Measurements from ENCODE around the gene TNNI3K. TPM values are rescaled to one million over a fixed set of nuclear protein-coding genes. Genes with fewer than 3 reads are reported as not detected.
A peak's percentile ranks its signal among the peaks of the same experiment; 100 is the strongest.

TNNI3K gene
- total and polyA plus RNA-seq, 4 donors: 0.41 to 1.4 TPM; not detected in 2

- DNase-seq (no peak), ATAC-seq (ENCODE audit: insufficient read depth, low FRiP score) (no peak)
- Histone ChIP-seq H3K9me3 (ENCODE audit: control insufficient read depth in 4 of 4, insufficient read depth in 3 of 4, low read length in 3 of 4) (no peaks in the 10 kb centered on the region), H3K9ac (ENCODE audit: insufficient read depth in 1 of 2, low read length in 2 of 2) (no peak within 1 kb of the TSS), H3K4me1 (ENCODE audit: control insufficient read depth in 5 of 5, insufficient read depth in 5 of 5, low read length in 5 of 5) (peaks cover 0 to 3% (median 0%) of the 10 kb centered on the region in 5 donors), H3K4me3 (no peak within 1 kb of the TSS), H3K27ac (ENCODE audit: low read depth in 1 of 2, low read length in 1 of 2) (peak within 1 kb of the TSS in 1 of 2 donors; percentile 60), H3K36me3 (ENCODE audit: control insufficient read depth in 4 of 4, insufficient read depth in 4 of 4, low read length in 4 of 4) (no peaks in the 10 kb centered on the region), H3K27me3 (ENCODE audit: control insufficient read depth in 3 of 3, insufficient read depth in 3 of 3, low read length in 2 of 3) (no peaks in the 10 kb centered on the region)
- WGBS, 2 donors: 56 to 74% methylated on average over 2 of the region's 2 CpGs
- TF ChIP-seq CTCF (IDR thresholded peaks at IDR 0.05; ENCODE audit: control extremely low read depth, extremely low read depth): no peak
Measured at GRCh38 chr1:74512170-74512915, 277.2 kb downstream of the TNNI3K start, which contains the start of gene LRRC53. Gene LRRC53 (minus strand): TSS chr1:74512611. CDS start chr1:74483349, 29,262 bp downstream.

- DNase-seq: no peak
- TF ChIP-seq CTCF (IDR thresholded peaks at IDR 0.05; ENCODE audit: control extremely low read depth, extremely low read depth): no peak
- no peaks in the 10 kb centered on the region for H3K36me3 ChIP-seq (ENCODE audit: control insufficient read depth in 4 of 4, insufficient read depth in 4 of 4, low read length in 4 of 4)
- peaks cover 0 to 3% (median 0%) of the 10 kb centered on the region in 5 donors for H3K4me1 ChIP-seq (ENCODE audit: control insufficient read depth in 5 of 5, insufficient read depth in 5 of 5, low read length in 5 of 5)
- WGBS, 2 donors: 64 to 78% methylated on average over 8 of the region's 8 CpGs
- H3K9me3 ChIP-seq (ENCODE audit: control insufficient read depth in 4 of 4, insufficient read depth in 3 of 4, low read length in 3 of 4): no peaks in the 10 kb centered on the region
- no peak overlapping the region for H3K9ac ChIP-seq (ENCODE audit: insufficient read depth in 1 of 2, low read length in 2 of 2)
- H3K27ac ChIP-seq (ENCODE audit: low read depth in 1 of 2, low read length in 1 of 2): no peak overlapping the region
- no peaks in the 10 kb centered on the region for H3K27me3 ChIP-seq (ENCODE audit: control insufficient read depth in 3 of 3, insufficient read depth in 3 of 3, low read length in 2 of 3)
- ATAC-seq (ENCODE audit: insufficient read depth, low FRiP score): no peak
- no peak overlapping the region for H3K4me3 ChIP-seq
Measured at GRCh38 chr1:74513411-74514300, 278.5 kb downstream of the TNNI3K start.

- TF ChIP-seq CTCF (IDR thresholded peaks at IDR 0.05; ENCODE audit: control extremely low read depth, extremely low read depth): no peak
- Histone ChIP-seq H3K36me3 (ENCODE audit: control insufficient read depth in 4 of 4, insufficient read depth in 4 of 4, low read length in 4 of 4) (no peaks in the 10 kb centered on the region), H3K4me3 (no peak overlapping the region), H3K27me3 (ENCODE audit: control insufficient read depth in 3 of 3, insufficient read depth in 3 of 3, low read length in 2 of 3) (no peaks in the 10 kb centered on the region), H3K9me3 (ENCODE audit: control insufficient read depth in 4 of 4, insufficient read depth in 3 of 4, low read length in 3 of 4) (no peaks in the 10 kb centered on the region), H3K9ac (ENCODE audit: insufficient read depth in 1 of 2, low read length in 2 of 2) (no peak overlapping the region), H3K27ac (ENCODE audit: low read depth in 1 of 2, low read length in 1 of 2) (no peak overlapping the region), H3K4me1 (ENCODE audit: control insufficient read depth in 5 of 5, insufficient read depth in 5 of 5, low read length in 5 of 5) (no peaks in the 10 kb centered on the region)
- no peak for DNase-seq
- WGBS, 2 donors: 81 to 85% methylated on average over 6 of the region's 6 CpGs
- ATAC-seq (ENCODE audit: insufficient read depth, low FRiP score): no peak
Measured at GRCh38 chr1:74517599-74518051, 282.4 kb downstream of the TNNI3K start.

All from lung (tissue), 12 donors.